Measurements from ENCODE around the gene LSM2. TPM values are rescaled to one million over a fixed set of nuclear protein-coding genes. Genes with fewer than 3 reads are reported as not detected.
"Not testable (repeated sequence)": the region's sequence is repeated elsewhere in the genome, so short reads cannot be mapped to it uniquely, and the experiment has no call there.

The LSM2 gene
- polyA plus RNA-seq, 2 of the 4 experiments (the other 2 are of a cell fraction) = 54.7 to 59.6 TPM

DNA sequence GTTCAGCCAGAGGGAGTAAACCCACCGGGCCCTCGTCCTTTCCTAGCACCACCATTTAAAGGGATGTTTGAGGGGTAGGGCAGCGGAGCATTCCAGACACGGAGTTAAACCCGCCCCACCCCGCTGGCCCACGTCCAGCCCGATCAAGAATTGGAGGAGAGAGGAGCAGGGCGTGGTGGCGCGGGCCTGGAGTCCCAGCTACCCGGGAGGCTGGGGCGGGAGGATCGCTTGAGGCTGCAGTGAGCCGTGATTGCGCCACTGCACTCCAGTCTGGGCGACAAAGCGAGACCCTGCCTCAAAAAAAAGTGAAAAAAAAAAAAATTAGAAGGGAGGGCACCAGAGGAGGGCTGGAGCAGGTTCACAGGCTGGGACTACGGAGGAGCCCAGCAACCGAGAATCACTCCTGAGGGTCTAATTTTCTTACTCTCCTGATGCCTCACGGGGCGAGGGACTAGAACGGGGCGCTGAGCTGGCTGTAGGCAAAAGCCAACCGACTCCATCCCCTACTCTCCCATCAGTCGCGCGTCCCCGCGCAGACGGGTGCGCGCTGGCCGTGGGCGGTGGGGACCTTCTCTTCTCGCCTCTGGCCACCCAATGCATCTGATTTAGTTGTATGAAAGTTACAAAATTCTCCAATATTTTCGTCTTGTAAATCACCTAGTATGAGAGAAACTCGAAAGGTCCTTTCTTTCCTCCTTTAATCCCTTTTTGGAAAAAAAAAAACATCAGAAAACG lies 14.7 kb upstream of the LSM2 start:
- H3K4me3 ChIP-seq = peak overlapping the region; percentile 39
- peak; percentile 30 to 71 for DNase-seq (ENCODE audit: low read depth in 1 of 2, low spot score in 1 of 2)
- ChIA-PET POLR2A (interaction anchor here (0.7 to 1.0 kb wide), 3 partner anchors 13 to 26 kb away, joined by 3 to 7 read pairs (median 4); partner anchors contain the start of gene VARS1), CTCF (interaction anchor here (0.6 to 1.6 kb wide), 6 partner anchors 9 to 283 kb away, joined by 3 to 5 read pairs (median 4); partner anchors contain the start of genes LSM2 and VARS1)
- peak; percentile 48 to 63; a peak in 5 of 6 replicates for ATAC-seq
- H3K27ac ChIP-seq = peak overlapping the region; percentile 87 to 97
- H3K4me2 ChIP-seq = peak overlapping the region; percentile 94
- WGBS (ENCODE audit: missing lambda C conversion rate) = 4% methylated on average over 31 of the region's 39 CpGs
- FAIRE-seq = no peak
- TF ChIP-seq HOXB5 (CRISPR knock-in tag; IDR thresholded peaks at IDR 0.05) (no peak), CEBPB (IDR thresholded peaks at IDR 0.05) (peak; percentile 9 to 39; a peak in 1 of 4 replicates), JUN (IDR thresholded peaks at IDR 0.05) (0 out of 5 replicates have a peak, but pooled peaks of 1 of the 2 experiments have one; percentile 9)
- no peaks in the 10 kb centered on the region for H3K9me3 ChIP-seq
- H3K4me1 ChIP-seq = peaks cover 56% of the 10 kb centered on the region

DNA sequence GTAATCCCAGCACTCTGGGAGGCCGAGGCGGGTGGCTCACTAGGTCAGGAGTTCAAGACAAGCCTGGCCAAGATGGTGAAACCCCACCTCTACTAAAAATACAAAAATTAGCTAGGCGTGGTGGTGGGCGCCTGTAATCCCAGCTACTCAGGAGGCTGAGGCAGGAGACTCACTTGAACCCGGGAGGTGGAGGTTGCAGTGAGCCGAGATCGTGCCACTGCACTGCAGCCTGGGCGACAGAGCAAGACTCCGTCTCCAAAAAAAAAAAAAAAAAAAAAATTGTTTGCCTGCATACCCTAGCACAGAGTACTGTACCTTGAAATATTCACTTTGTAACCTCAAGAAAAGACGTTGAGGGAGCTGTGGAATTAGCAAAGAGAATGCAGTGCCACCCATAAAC lies 13.6 kb upstream of the LSM2 start:
- H3K9me3 ChIP-seq; POLR2A ChIA-PET; DNase-seq (ENCODE audit: low read depth in 1 of 2, low spot score in 1 of 2); H3K4me3 ChIP-seq; FAIRE-seq; ATAC-seq: not testable (repeated sequence)
- CTCF ChIA-PET = interaction anchor here (1.6 to 1.8 kb wide), 2 partner anchors 10 to 90 kb away, joined by 3 to 6 read pairs; no protein-coding TSS in a partner anchor
- Histone ChIP-seq H3K4me1 (peaks cover 50% of the 10 kb centered on the region), H3K4me2 (peak overlapping the region; percentile 94), H3K27ac (peak overlapping the region; percentile 53 to 87; a peak in 4 of 6 replicates)
- 66% methylated on average over 10 of the region's 10 CpGs for WGBS (ENCODE audit: missing lambda C conversion rate)

DNA sequence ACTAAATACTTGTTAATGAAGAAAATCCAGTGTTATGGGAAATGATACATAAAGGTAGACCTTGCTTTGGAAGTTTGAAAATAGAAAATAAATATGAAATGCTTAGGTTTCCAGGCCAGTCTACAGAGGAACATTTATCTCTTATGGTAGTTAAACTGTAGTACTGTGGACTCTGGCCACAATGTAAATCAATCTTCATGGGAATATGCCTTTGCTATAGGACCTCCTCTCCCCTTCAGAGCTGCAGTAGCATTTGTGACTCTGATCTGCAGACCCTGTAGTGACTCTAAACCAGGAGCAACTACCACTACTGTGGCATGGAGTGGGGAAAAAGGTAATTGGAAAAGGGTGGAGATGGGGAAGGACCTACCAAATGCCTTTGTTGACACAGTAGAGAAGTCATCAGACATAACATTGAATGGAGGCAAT lies 13.1 kb upstream of the LSM2 start:
- Histone ChIP-seq H3K4me2 (peak overlapping the region; percentile 94), H3K4me3 (no peak overlapping the region), H3K9me3 (no peaks in the 10 kb centered on the region), H3K4me1 (peaks cover 46% of the 10 kb centered on the region), H3K27ac (peak overlapping the region; percentile 53 to 87)
- DNase-seq (ENCODE audit: low read depth in 1 of 2, low spot score in 1 of 2) (no peak), ATAC-seq (no peak), FAIRE-seq (no peak)
- ChIA-PET CTCF (interaction anchor here (0.6 to 1.8 kb wide), 2 partner anchors 10 to 81 kb away, joined by 3 to 6 read pairs; no protein-coding TSS in a partner anchor), POLR2A (no interaction called here)
- no peak for TF ChIP-seq RFX5 (IDR thresholded peaks at IDR 0.05)
- TF ChIP-seq POLR2A (IDR thresholded peaks at IDR 0.05; ENCODE audit: low read length) = peak; percentile 20; the same call in 1 of the 2 replicates
- TF ChIP-seq CEBPB (IDR thresholded peaks at IDR 0.05) = no peak

DNA sequence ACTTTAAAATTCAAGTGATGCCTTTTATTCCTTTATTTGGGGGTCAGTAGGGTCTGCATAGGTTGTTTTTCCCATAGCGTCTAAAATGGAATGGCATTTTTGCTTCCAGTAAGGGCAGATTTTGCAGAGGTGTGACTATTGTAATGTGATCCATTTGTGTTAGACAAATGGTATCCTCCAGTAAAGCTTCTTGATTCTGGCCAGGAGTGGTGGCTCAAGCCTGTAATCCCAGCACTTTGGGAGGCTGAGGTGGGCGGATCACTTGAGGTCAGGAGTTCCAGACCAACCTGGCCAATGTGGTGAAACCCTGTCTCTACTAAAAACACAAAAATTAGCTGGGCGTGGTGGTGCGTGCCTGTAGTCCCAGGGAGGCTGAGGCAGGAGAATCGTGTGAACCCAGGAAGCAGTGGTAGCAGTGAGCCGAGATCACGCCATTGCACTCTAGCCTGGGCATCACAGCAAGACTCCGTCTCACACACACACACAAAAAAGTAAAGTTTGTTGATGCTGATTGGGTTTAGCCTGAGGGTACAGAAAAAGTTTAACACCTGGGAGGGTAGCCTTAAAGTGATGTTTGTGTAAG lies 11.3 kb upstream of the LSM2 start:
- POLR2A ChIA-PET = interaction anchor here (2.3 kb wide), 1 partner anchor 10 kb away, joined by 13 read pairs; the partner anchor contains the start of gene HSPA1B
- not testable (repeated sequence) for DNase-seq (ENCODE audit: low read depth in 1 of 2, low spot score in 1 of 2)
- WGBS (ENCODE audit: missing lambda C conversion rate) = 7% methylated on average over 8 of the region's 8 CpGs

DNA sequence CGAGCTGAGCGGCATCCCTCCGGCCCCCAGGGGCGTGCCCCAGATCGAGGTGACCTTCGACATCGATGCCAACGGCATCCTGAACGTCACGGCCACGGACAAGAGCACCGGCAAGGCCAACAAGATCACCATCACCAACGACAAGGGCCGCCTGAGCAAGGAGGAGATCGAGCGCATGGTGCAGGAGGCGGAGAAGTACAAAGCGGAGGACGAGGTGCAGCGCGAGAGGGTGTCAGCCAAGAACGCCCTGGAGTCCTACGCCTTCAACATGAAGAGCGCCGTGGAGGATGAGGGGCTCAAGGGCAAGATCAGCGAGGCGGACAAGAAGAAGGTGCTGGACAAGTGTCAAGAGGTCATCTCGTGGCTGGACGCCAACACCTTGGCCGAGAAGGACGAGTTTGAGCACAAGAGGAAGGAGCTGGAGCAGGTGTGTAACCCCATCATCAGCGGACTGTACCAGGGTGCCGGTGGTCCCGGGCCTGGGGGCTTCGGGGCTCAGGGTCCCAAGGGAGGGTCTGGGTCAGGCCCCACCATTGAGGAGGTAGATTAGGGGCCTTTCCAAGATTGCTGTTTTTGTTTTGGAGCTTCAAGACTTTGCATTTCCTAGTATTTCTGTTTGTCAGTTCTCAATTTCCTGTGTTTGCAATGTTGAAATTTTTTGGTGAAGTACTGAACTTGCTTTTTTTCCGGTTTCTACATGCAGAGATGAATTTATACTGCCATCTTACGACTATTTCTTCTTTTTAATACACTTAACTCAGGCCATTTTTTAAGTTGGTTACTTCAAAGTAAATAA lies 10.6 kb upstream of the LSM2 start:
- H3K4me2 ChIP-seq = peak overlapping the region; percentile 94
- not testable (repeated sequence) for DNase-seq (ENCODE audit: low read depth in 1 of 2, low spot score in 1 of 2); FAIRE-seq; H3K9me3 ChIP-seq; ATAC-seq
- 1% methylated on average over 14 of the region's 37 CpGs for WGBS (ENCODE audit: missing lambda C conversion rate)
- peak overlapping the region; percentile 27 to 87; a peak in 5 of 6 replicates for H3K27ac ChIP-seq
- peak in 1 of 2 experiments; percentile 28; a peak in 1 of 5 replicates for TF ChIP-seq RAD21 (conservative IDR thresholded peaks at IDR 0.05 in 1 of 2, IDR thresholded peaks at IDR 0.05 in 1 of 2)
- ChIA-PET CTCF (interaction anchor here (0.6 to 2.4 kb wide), 6 partner anchors 8 to 78 kb away, joined by 3 to 5 read pairs (median 4); partner anchors contain the start of gene MSH5), POLR2A (interaction anchor here (2.3 kb wide), 1 partner anchor 10 kb away, joined by 13 read pairs; the partner anchor contains the start of gene HSPA1B)
- H3K4me3 ChIP-seq = peak overlapping the region; percentile 45
- peaks cover 39% of the 10 kb centered on the region for H3K4me1 ChIP-seq

More for the DNA sequence above, 11.3 kb upstream of the LSM2 start:
- H3K4me1 ChIP-seq = peaks cover 45% of the 10 kb centered on the region
- not testable (repeated sequence) for ATAC-seq, FAIRE-seq, H3K9me3 ChIP-seq
- CTCF ChIA-PET = interaction anchor here (0.6 to 2.4 kb wide), 6 partner anchors 9 to 78 kb away, joined by 3 to 5 read pairs (median 4); partner anchors contain the start of gene MSH5
- H3K4me3 ChIP-seq = peak overlapping the region; percentile 45
- H3K27ac ChIP-seq = peak overlapping the region; percentile 27 to 87; a peak in 5 of 6 replicates
- H3K4me2 ChIP-seq = peak overlapping the region; percentile 94

Measured in A549 (cell line).